IMR-90 (cell line): ENCODE measurements around the gene EXOC6B. TPM values are rescaled to one million over a fixed set of nuclear protein-coding genes. Genes with fewer than 3 reads are reported as not detected.

ENCODE experiments used
- ATAC-seq: fragments of 200-7000 bp; cut with Tn5 transposase; 2 replicates; pipeline ENCODE4 v1.9.1; 2020; ENCODE audit warnings: low read depth, mild to moderate bottlenecking, moderate library complexity
- BruUV-seq: library from RNA; stranded (reverse); fragments of 400-500 nt; replicated peaks from 2 replicates; lab custom pipeline; 2021; lab: Mats Ljungman, UMichigan
- CTCF ChIA-PET: fragments of 300-600 bp; formaldehyde crosslinking; extraction: SDS; loops from one replicate; lab custom pipeline; 2021; ENCODE audit warnings: antibody characterized with exemption; lab: Yijun Ruan, JAX
- POLR2A ChIA-PET: fragments of 300-600 bp; sonication (Branson Sonifier 250); formaldehyde crosslinking; loops from one replicate; lab custom pipeline; 2022; ENCODE audit warnings: antibody characterized with exemption; ENCODE audit not compliant: unreplicated experiment; lab: Charles Lee
- DNase-seq: peaks from one replicate; pipeline ENCODE4 v3.0.0; 2013
- H2AFZ ChIP-seq: replicated peaks from 2 replicates; pipeline ENCODE3; 2013; ENCODE audit warnings: low read length, mild to moderate bottlenecking; ENCODE audit not compliant: poor library complexity
- H2AK5ac ChIP-seq: 2 replicates; pipeline ENCODE4 v1.6.1; 2013; ENCODE audit warnings: low read depth, low read length, inconsistent platforms
- H2AK9ac ChIP-seq: replicated peaks from 2 replicates; pipeline ENCODE3; 2013; ENCODE audit warnings: mild to moderate bottlenecking, low read depth, low read length, moderate library complexity; ENCODE audit not compliant: poor library complexity
- H2BK120ac ChIP-seq: 2 replicates; pipeline ENCODE4 v1.6.1; 2013; ENCODE audit warnings: low read depth, low read length, inconsistent platforms
- H2BK15ac ChIP-seq: 3 replicates; pipeline ENCODE4 v1.6.1; 2013; ENCODE audit warnings: low read depth, low read length, inconsistent platforms
- H2BK20ac ChIP-seq: 2 replicates; pipeline ENCODE4 v1.6.1; 2013; ENCODE audit warnings: low read depth, mild to moderate bottlenecking, inconsistent platforms, low read length, moderate library complexity
- H2BK5ac ChIP-seq: 2 replicates; pipeline ENCODE4 v1.6.1; 2013; ENCODE audit warnings: mild to moderate bottlenecking, low read depth, low read length, inconsistent platforms; ENCODE audit not compliant: poor library complexity, severe bottlenecking
- H3K14ac ChIP-seq: replicated peaks from 2 replicates; pipeline ENCODE4 v1.6.1; 2013; ENCODE audit warnings: low read depth, low read length, inconsistent platforms
- H3K18ac ChIP-seq: 2 replicates; pipeline ENCODE4 v1.6.1; 2013; ENCODE audit warnings: low read depth, low read length, control low read depth
- H3K23ac ChIP-seq: 2 replicates; pipeline ENCODE4 v1.6.1; 2013; ENCODE audit warnings: low read depth, low read length, inconsistent platforms
- H3K27ac ChIP-seq: 2 replicates; pipeline ENCODE4 v1.5.1; 2013; ENCODE audit warnings: mild to moderate bottlenecking, control low read depth, low read length; ENCODE audit not compliant: insufficient read depth
- H3K27me3 ChIP-seq: 2 replicates; pipeline ENCODE4 v1.6.1; 2013; ENCODE audit warnings: low read length; ENCODE audit not compliant: control insufficient read depth, insufficient read depth
- H3K36me3 ChIP-seq: 2 replicates; pipeline ENCODE4 v1.6.1; 2013; ENCODE audit warnings: low read length, mixed read lengths; ENCODE audit not compliant: control insufficient read depth, insufficient read depth
- H3K4ac ChIP-seq: 2 replicates; pipeline ENCODE4 v1.6.1; 2013; ENCODE audit warnings: low read depth, low read length, inconsistent platforms
- H3K4me1 ChIP-seq: 2 replicates; pipeline ENCODE4 v1.6.1; 2013; ENCODE audit warnings: low read length, mixed read lengths; ENCODE audit not compliant: control insufficient read depth, insufficient read depth
- H3K4me2 ChIP-seq: 2 replicates; pipeline ENCODE4 v1.6.1; 2013; ENCODE audit warnings: low read depth, mild to moderate bottlenecking, control low read depth, low read length, moderate library complexity
- H3K4me3 ChIP-seq: 2 replicates; pipeline ENCODE4 v1.5.1; 2013; ENCODE audit warnings: low read depth, mild to moderate bottlenecking, control low read depth, low read length, moderate library complexity; ENCODE audit not compliant: insufficient read depth
- H3K56ac ChIP-seq: 2 replicates; pipeline ENCODE4 v1.6.1; 2013; ENCODE audit warnings: low read length, inconsistent platforms; ENCODE audit not compliant: insufficient read depth; ENCODE audit errors: extremely low read depth
- H3K79me1 ChIP-seq, 2 experiments: 2 replicates each; pipeline ENCODE4 v1.6.1; 2013; ENCODE audit warnings: low read length in 2 of 2, inconsistent platforms in 1 of 2, low read depth in 1 of 2
- H3K9ac ChIP-seq: 2 replicates; pipeline ENCODE4 v1.6.1; 2013; ENCODE audit warnings: low read depth, low read length, control low read depth
- H3K9me1 ChIP-seq: 2 replicates; pipeline ENCODE4 v1.6.1; 2013; ENCODE audit warnings: low read length, inconsistent platforms; ENCODE audit not compliant: insufficient read depth
- H3K9me3 ChIP-seq: 2 replicates; pipeline ENCODE4 v1.6.1; 2013; ENCODE audit warnings: low read length; ENCODE audit not compliant: control insufficient read depth, insufficient read depth
- H4K20me1 ChIP-seq: 2 replicates; pipeline ENCODE4 v1.6.1; 2013; ENCODE audit warnings: low read length, inconsistent platforms; ENCODE audit not compliant: insufficient read depth
- H4K5ac ChIP-seq: 2 replicates; pipeline ENCODE4 v1.6.1; 2013; ENCODE audit warnings: mild to moderate bottlenecking, low read depth, low read length, control low read depth
- H4K8ac ChIP-seq, 2 experiments: 2 replicates each; pipeline ENCODE4 v1.6.1; 2013; ENCODE audit warnings: low read depth in 2 of 2, low read length in 2 of 2, control low read depth in 1 of 2, inconsistent platforms in 1 of 2
- H4K91ac ChIP-seq: 2 replicates; pipeline ENCODE4 v1.6.1; 2013; ENCODE audit warnings: low read depth, low read length, inconsistent platforms; ENCODE audit not compliant: insufficient read depth
- FOS ChIP-seq: fragments of 150-350 bp; IDR thresholded peaks from 2 replicates; pipeline ENCODE4 v1.6.1; 2016; ENCODE audit warnings: low read depth, low read length
- WGBS, 2 experiments: methylation state at CpG; one replicate each; pipeline versions ENCODE4 v1.1.5 to v1.1.7; 2013; ENCODE audit warnings: missing lambda C conversion rate in 2 of 2; ENCODE audit not compliant: insufficient read length in 1 of 2; ENCODE audit errors: extremely low coverage in 2 of 2; 5-methylcytosine and 5-hydroxymethylcytosine counted together
- dilution Hi-C: fragments of 300-500 bp; cut with HindIII; formaldehyde crosslinking; loops from one replicate; pipeline ENCODE4 v1.14.3; 2018; ENCODE audit warnings: low sequenced_read_pairs; ENCODE audit not compliant: unreplicated experiment
- in situ Hi-C: fragments of 300-500 bp; cut with MboI; formaldehyde crosslinking; loops from 3 replicates; pipeline ENCODE4 v1.14.3; 2019; ENCODE audit warnings: low sequenced_read_pairs, inconsistent platforms, mixed read lengths
- intact Hi-C: fragments of 100-400 bp; cut with micrococcal nuclease; formaldehyde crosslinking; loops from 2 replicates; pipeline ENCODE4 v1.10.0; 2022
- polyA plus RNA-seq, 3 experiments: library from polyadenylated mRNA; depleted of rRNA; stranded (reverse); fragments of >200 nt; gene quantifications; 2 replicates each; pipeline ENCODE4 v1.2.3, GENCODE V29; 2012; ENCODE audit warnings: low replicate concordance in 1 of 3
- total RNA-seq: library from RNA; depleted of rRNA; stranded (reverse); fragments of >200 nt; gene quantifications from 2 replicates; pipeline ENCODE4 v1.2.3, GENCODE V29; 2012

EXOC6B gene
- total and polyA plus RNA-seq, 2 of the 4 experiments (the other 2 are of a cell fraction) = 10.2 to 29.4 TPM

GRCh38 chr2:72330652-72331051, 495.2 kb downstream of the EXOC6B start:
- intact Hi-C loops (no loop called here), dilution Hi-C loops (no loop called here), in situ Hi-C loops (no loop called here)
- Histone ChIP-seq H2BK15ac (no peak overlapping the region), H3K23ac (no peak overlapping the region), H2AFZ (no peak overlapping the region), H2AK9ac (no peak overlapping the region), H3K4me1 (no peaks in the 10 kb centered on the region), H2AK5ac (no peak overlapping the region), H3K9me3 (no peaks in the 10 kb centered on the region), H3K36me3 (no peaks in the 10 kb centered on the region), H3K18ac (no peak overlapping the region), H3K4me3 (no peak overlapping the region), H3K14ac (no peak overlapping the region), H3K9ac (no peak overlapping the region), H4K20me1 (no peaks in the 10 kb centered on the region), H2BK20ac (no peak overlapping the region), H3K27me3 (no peaks in the 10 kb centered on the region), H3K9me1 (0 out of 2 replicates have a peak, but pooled peaks cover 5% of the 10 kb centered on the region), H3K27ac (no peak overlapping the region), H2BK120ac (no peak overlapping the region), H4K5ac (no peak overlapping the region), H4K91ac (no peak overlapping the region), H4K8ac (no peak overlapping the region), H3K56ac (no peak overlapping the region), H3K4ac (no peak overlapping the region), H2BK5ac (no peak overlapping the region), H3K4me2 (no peak overlapping the region), H3K79me1 (no peaks in the 10 kb centered on the region)
- WGBS, 2 experiments = 100% methylated on average over 1 of the region's 1 CpG; no CpG with 5 or more reads in 1 of the 2 experiments
- peak; percentile 3 for DNase-seq
- TF ChIP-seq FOS = no peak
- no TSS peak for BruUV-seq
- no peak for ATAC-seq
- CTCF ChIA-PET = interaction anchor here (0.7 kb wide), 1 partner anchor 381 kb away, joined by 3 read pairs; no protein-coding TSS in a partner anchor
- POLR2A ChIA-PET = no interaction called here
